Activated gamma-delta T cell (primary cell): ENCODE measurements around the gene GRIN2C.
"Not testable (repeated sequence)": the region's sequence is repeated elsewhere in the genome, so short reads cannot be mapped to it uniquely, and the experiment has no call there.

Experiments used
- DNase-seq: peaks from one replicate; lab custom pipeline; 2025; lab: John Stamatoyannopoulos, UW
- total RNA-seq, 2 donors: gene quantifications; one replicate each; lab custom pipeline; 2026; lab: John Stamatoyannopoulos, UW

The GRIN2C gene
- 0.20 to 0.44 reads per million in 2 donors for total RNA-seq

GRCh38 chr17:74859459-74860228 is at the start of gene GRIN2C:
TSS of gene GRIN2C (minus strand) at chr17:74859885. CDS start at chr17:74855092, 4,793 bp downstream.
- no peak for DNase-seq

- DNase-seq, result not testable (repeated sequence)
Observed at GRCh38 chr17:74909097-74909496, 49.4 kb upstream of the GRIN2C start.

- no peak for DNase-seq
Observed at GRCh38 chr17:74907012-74907411, 47.3 kb upstream of the GRIN2C start.

- not testable (repeated sequence) for DNase-seq
Observed at GRCh38 chr17:74906214-74906793, 46.6 kb upstream of the GRIN2C start.

GRCh38 chr17:74904687-74905409 is 45.2 kb upstream of the GRIN2C start:
- no peak for DNase-seq

GRCh38 chr17:74903671-74904070 is 44.0 kb upstream of the GRIN2C start:
- DNase-seq, result no peak

- DNase-seq, result no peak
Observed at GRCh38 chr17:74903034-74903433, 43.3 kb upstream of the GRIN2C start.

GRCh38 chr17:74901353-74902135 is 41.9 kb upstream of the GRIN2C start:
- DNase-seq, result no peak

GRCh38 chr17:74900208-74900607 is 40.5 kb upstream of the GRIN2C start:
- DNase-seq, result no peak

GRCh38 chr17:74898376-74898946 is 38.8 kb upstream of the GRIN2C start:
- no peak for DNase-seq

- DNase-seq, result no peak
Observed at GRCh38 chr17:74893936-74894671, 34.4 kb upstream of the GRIN2C start.

GRCh38 chr17:74892974-74893911 is 33.6 kb upstream of the GRIN2C start, which contains the start of gene FADS6:
TSS of gene FADS6 (minus strand) at chr17:74893633. CDS start at chr17:74893595, 38 bp downstream.
- no peak for DNase-seq

GRCh38 chr17:74892013-74892841 is 32.5 kb upstream of the GRIN2C start:
- DNase-seq, result no peak

GRCh38 chr17:74890554-74890953 is 30.9 kb upstream of the GRIN2C start:
- no peak for DNase-seq

GRCh38 chr17:74888469-74888868 is 28.8 kb upstream of the GRIN2C start:
- no peak for DNase-seq

- DNase-seq, result no peak
Observed at GRCh38 chr17:74883241-74883745, 23.6 kb upstream of the GRIN2C start.

- DNase-seq, result no peak
Observed at GRCh38 chr17:74882517-74883240, 23.0 kb upstream of the GRIN2C start.

- no peak for DNase-seq
Observed at GRCh38 chr17:74881073-74881472, 21.4 kb upstream of the GRIN2C start.
